Activated B cell treated with CpG ODN at 0.5 μM for 24 hours (primary cell): ENCODE results near the gene TYMP. TPM values are rescaled to one million over a fixed set of nuclear protein-coding genes. Genes with fewer than 3 reads are reported as not detected.

Experiments used
- ATAC-seq: fragments of 200-7000 bp; cut with Tn5 transposase; one replicate; pipeline ENCODE4 v1.10.0; 2021; ENCODE audit warnings: low read depth, mild to moderate bottlenecking, moderate library complexity
- CTCF ChIA-PET: fragments of 350-600 bp; sonication (Branson Sonifier 250); formaldehyde crosslinking; loops from one replicate; lab custom pipeline; 2021; ENCODE audit warnings: antibody characterized with exemption; lab: Charles Lee
- POLR2A ChIA-PET: fragments of 350-600 bp; sonication (Branson Sonifier 250); formaldehyde crosslinking; loops from one replicate; lab custom pipeline; 2021; ENCODE audit warnings: antibody characterized with exemption; lab: Charles Lee
- DNase-seq: peaks from one replicate; pipeline ENCODE4 v3.0.0; 2022
- H3K27ac Mint-ChIP-seq: one replicate; pipeline ENCODE4 v1.8.0; 2020; ENCODE audit warnings: mixed read lengths
- H3K27me3 Mint-ChIP-seq: one replicate; pipeline ENCODE4 v1.8.0; 2021; ENCODE audit warnings: mixed read lengths
- H3K36me3 Mint-ChIP-seq: one replicate; pipeline ENCODE4 v1.8.0; 2021; ENCODE audit warnings: low read depth, mixed read lengths
- H3K4me1 Mint-ChIP-seq: one replicate; pipeline ENCODE4 v1.8.0; 2021; ENCODE audit warnings: mixed read lengths
- H3K4me3 Mint-ChIP-seq: one replicate; pipeline ENCODE4 v1.8.0; 2020; ENCODE audit warnings: mild to moderate bottlenecking, mixed read lengths
- H3K9me3 Mint-ChIP-seq: one replicate; pipeline ENCODE4 v1.8.0; 2020; ENCODE audit warnings: mixed read lengths
- intact Hi-C: fragments of 100-400 bp; cut with micrococcal nuclease; formaldehyde crosslinking; loops from one replicate; pipeline ENCODE4 v1.15.1; 2024
- total RNA-seq: library from RNA; stranded (reverse); gene quantifications from 2 replicates; pipeline ENCODE4 v1.2.3, GENCODE V29; 2022
- TF ChIP-seq, protein P1 (sequence below): fragments of 200-600 bp; IDR thresholded peaks from one replicate; pipeline ENCODE4 v1.8.0; 2022; ENCODE audit warnings: antibody characterized with exemption, mild to moderate bottlenecking

Gene TYMP
- total RNA-seq, 1 donor from 2014 or later: 92.9 TPM

GRCh38 chr22:50525858-50526107 is 4.0 kb downstream of the TYMP start:
- Mint-ChIP-seq H3K9me3 (no peaks in the 10 kb centered on the region), H3K36me3 (peaks cover 38% of the 10 kb centered on the region), H3K4me3 (peak overlapping the region; percentile 81), H3K27me3 (no peaks in the 10 kb centered on the region), H3K4me1 (peaks cover 33% of the 10 kb centered on the region), H3K27ac (peak overlapping the region; percentile 59)
- intact Hi-C loops: loop anchor here (1.0 to 5.0 kb wide), 10 partner anchors 17 to 598 kb away; partner anchors contain the start of genes CHKB, NCAPH2, SBF1 and SYCE3
- ChIA-PET POLR2A (interaction anchor here (0.6 to 13.6 kb wide), 37 partner anchors 9 to 601 kb away, joined by 3 to 946 read pairs (median 5); partner anchors contain the start of genes ADM2, ARSA, CHKB and HDAC10), CTCF (interaction anchor here (0.7 to 2.1 kb wide), 36 partner anchors 9 to 600 kb away, joined by 3 to 46 read pairs (median 6); partner anchors contain the start of genes CHKB, CPT1B, HDAC10 and KLHDC7B)
- TF ChIP-seq, protein P1, sequence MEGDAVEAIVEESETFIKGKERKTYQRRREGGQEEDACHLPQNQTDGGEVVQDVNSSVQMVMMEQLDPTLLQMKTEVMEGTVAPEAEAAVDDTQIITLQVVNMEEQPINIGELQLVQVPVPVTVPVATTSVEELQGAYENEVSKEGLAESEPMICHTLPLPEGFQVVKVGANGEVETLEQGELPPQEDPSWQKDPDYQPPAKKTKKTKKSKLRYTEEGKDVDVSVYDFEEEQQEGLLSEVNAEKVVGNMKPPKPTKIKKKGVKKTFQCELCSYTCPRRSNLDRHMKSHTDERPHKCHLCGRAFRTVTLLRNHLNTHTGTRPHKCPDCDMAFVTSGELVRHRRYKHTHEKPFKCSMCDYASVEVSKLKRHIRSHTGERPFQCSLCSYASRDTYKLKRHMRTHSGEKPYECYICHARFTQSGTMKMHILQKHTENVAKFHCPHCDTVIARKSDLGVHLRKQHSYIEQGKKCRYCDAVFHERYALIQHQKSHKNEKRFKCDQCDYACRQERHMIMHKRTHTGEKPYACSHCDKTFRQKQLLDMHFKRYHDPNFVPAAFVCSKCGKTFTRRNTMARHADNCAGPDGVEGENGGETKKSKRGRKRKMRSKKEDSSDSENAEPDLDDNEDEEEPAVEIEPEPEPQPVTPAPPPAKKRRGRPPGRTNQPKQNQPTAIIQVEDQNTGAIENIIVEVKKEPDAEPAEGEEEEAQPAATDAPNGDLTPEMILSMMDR: no peak
- DNase-seq: no peak
- no peak for ATAC-seq

GRCh38 chr22:50525104-50525857 is 4.5 kb downstream of the TYMP start, which contains the start of gene SCO2:
Gene SCO2, minus strand, starts transcription at chr22:50525598. Its CDS starts 1,187 bp downstream, at chr22:50524411.
- H3K4me1 Mint-ChIP-seq: peaks cover 33% of the 10 kb centered on the region
- intact Hi-C loops: loop anchor here (1.0 to 5.0 kb wide), 7 partner anchors 17 to 598 kb away; partner anchors contain the start of genes CHKB, NCAPH2, SBF1 and TUBGCP6
- ATAC-seq (peak; percentile 52), DNase-seq (peak; percentile 97)
- no peaks in the 10 kb centered on the region for H3K27me3 Mint-ChIP-seq
- ChIA-PET POLR2A (interaction anchor here (0.6 to 13.6 kb wide), 38 partner anchors 9 to 600 kb away, joined by 3 to 946 read pairs (median 5); partner anchors contain the start of genes ADM2, ARSA, CHKB and HDAC10), CTCF (interaction anchor here (0.7 to 2.1 kb wide), 36 partner anchors 9 to 600 kb away, joined by 3 to 46 read pairs (median 6); partner anchors contain the start of genes CHKB, CPT1B, HDAC10 and KLHDC7B)
- TF ChIP-seq, protein P1: no peak
- no peaks in the 10 kb centered on the region for H3K9me3 Mint-ChIP-seq
- H3K27ac Mint-ChIP-seq: peak within 1 kb of the TSS; percentile 90
- peak within 1 kb of the TSS; percentile 84 for H3K4me3 Mint-ChIP-seq
- H3K36me3 Mint-ChIP-seq: peaks cover 38% of the 10 kb centered on the region

DNA sequence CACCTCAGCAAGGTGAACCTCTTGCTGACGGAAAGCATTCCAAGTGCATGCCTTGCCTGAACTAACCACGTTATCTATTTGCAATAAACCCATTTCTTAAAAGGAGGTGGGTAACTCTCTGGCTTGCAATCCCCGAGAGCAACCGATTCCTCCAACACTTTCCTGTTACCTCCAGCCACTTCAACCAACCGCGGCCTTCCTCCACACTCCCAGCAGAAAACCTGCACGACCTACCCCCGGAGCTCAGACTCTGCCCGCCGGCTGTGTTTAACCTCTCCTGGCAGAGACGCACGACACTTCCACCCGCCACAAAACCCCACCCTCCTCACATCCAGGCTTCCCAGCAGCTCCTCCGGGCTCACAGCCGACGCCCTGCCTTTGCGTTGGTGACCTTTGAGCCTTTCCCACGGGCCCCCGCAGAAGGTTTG is 5.1 kb downstream of the TYMP start:
- Mint-ChIP-seq H3K36me3 (peaks cover 41% of the 10 kb centered on the region), H3K4me3 (peak overlapping the region; percentile 81), H3K27ac (peak overlapping the region; percentile 75), H3K9me3 (no peaks in the 10 kb centered on the region), H3K27me3 (no peaks in the 10 kb centered on the region), H3K4me1 (peaks cover 33% of the 10 kb centered on the region)
- DNase-seq (no peak), ATAC-seq (no peak)
- CTCF ChIA-PET: interaction anchor here (1.2 to 2.1 kb wide), 9 partner anchors 16 to 283 kb away, joined by 4 to 40 read pairs (median 13); partner anchors contain the start of genes HDAC10, LMF2, NCAPH2 and SYCE3
- intact Hi-C loops: loop anchor here (1.0 to 5.0 kb wide), 7 partner anchors 16 to 597 kb away; partner anchors contain the start of genes CHKB, NCAPH2, SBF1 and TUBGCP6
- POLR2A ChIA-PET: interaction anchor here (1.0 to 13.6 kb wide), 16 partner anchors 10 to 337 kb away, joined by 3 to 946 read pairs (median 16); partner anchors contain the start of genes CHKB, KLHDC7B, LMF2 and NCAPH2
- TF ChIP-seq, protein P1: no peak

- H3K27me3 Mint-ChIP-seq: no peaks in the 10 kb centered on the region
- H3K36me3 Mint-ChIP-seq: peaks cover 45% of the 10 kb centered on the region
- TF ChIP-seq, protein P1: no peak
- H3K4me3 Mint-ChIP-seq: peak overlapping the region; percentile 81
- CTCF ChIA-PET: interaction anchor here (1.6 to 2.1 kb wide), 2 partner anchors 16 to 39 kb away, joined by 3 to 36 read pairs; partner anchors contain the start of genes LMF2, NCAPH2 and SYCE3
- no peak for ATAC-seq
- DNase-seq: no peak
- H3K9me3 Mint-ChIP-seq: no peaks in the 10 kb centered on the region
- intact Hi-C loops: no loop called here
- H3K4me1 Mint-ChIP-seq: peaks cover 32% of the 10 kb centered on the region
- POLR2A ChIA-PET: interaction anchor here (0.5 to 13.6 kb wide), 14 partner anchors 9 to 337 kb away, joined by 3 to 946 read pairs (median 28); partner anchors contain the start of genes CHKB, KLHDC7B, LMF2 and NCAPH2
- peak overlapping the region; percentile 75 for H3K27ac Mint-ChIP-seq
Measured at GRCh38 chr22:50523806-50524675, 5.8 kb downstream of the TYMP start.
